DMS114 treated with DMSO at 0.1 percent for 48 hours (cell line): ENCODE results near the gene SPTLC1.

Experiments used
- DNase-seq: peaks from one replicate; lab custom pipeline; 2025; ENCODE audit not compliant: unreplicated experiment; lab: John Stamatoyannopoulos, UW

SPTLC1 gene

GRCh38 chr9:92098638-92099037, 16.6 kb downstream of the SPTLC1 start:
- DNase-seq, result no peak

GRCh38 chr9:92097997-92098482, 17.2 kb downstream of the SPTLC1 start:
- no peak for DNase-seq

GRCh38 chr9:92095236-92095635, 20.0 kb downstream of the SPTLC1 start:
- no peak for DNase-seq

GRCh38 chr9:92094655-92095054, 20.6 kb downstream of the SPTLC1 start:
- no peak for DNase-seq

- DNase-seq, result no peak
Observed at GRCh38 chr9:92077888-92078287, 37.3 kb downstream of the SPTLC1 start.

- DNase-seq, result no peak
Observed at GRCh38 chr9:92071634-92072033, 43.6 kb downstream of the SPTLC1 start.

- no peak for DNase-seq
Observed at GRCh38 chr9:92066168-92066567, 49.0 kb downstream of the SPTLC1 start.

GRCh38 chr9:92064711-92065110, 50.5 kb downstream of the SPTLC1 start:
- DNase-seq, result no peak

- DNase-seq, result no peak
Observed at GRCh38 chr9:92061184-92061583, 54.0 kb downstream of the SPTLC1 start.

- no peak for DNase-seq
Observed at GRCh38 chr9:92059661-92060060, 55.6 kb downstream of the SPTLC1 start.

- DNase-seq, result no peak
Observed at GRCh38 chr9:92058723-92059444, 56.3 kb downstream of the SPTLC1 start.

GRCh38 chr9:92058026-92058425, 57.2 kb downstream of the SPTLC1 start:
- DNase-seq, result no peak

- no peak for DNase-seq
Observed at GRCh38 chr9:92057226-92057625, 58.0 kb downstream of the SPTLC1 start.

GRCh38 chr9:92055624-92056023, 59.6 kb downstream of the SPTLC1 start:
- DNase-seq, result no peak

- no peak for DNase-seq
Observed at GRCh38 chr9:92048924-92049625, 66.1 kb downstream of the SPTLC1 start.

GRCh38 chr9:92047500-92047899, 67.7 kb downstream of the SPTLC1 start:
- DNase-seq, result no peak

- no peak for DNase-seq
Observed at GRCh38 chr9:92046676-92047075, 68.5 kb downstream of the SPTLC1 start.

GRCh38 chr9:92044936-92045335, 70.3 kb downstream of the SPTLC1 start:
- no peak for DNase-seq

GRCh38 chr9:92043002-92043401, 72.2 kb downstream of the SPTLC1 start:
- DNase-seq, result no peak

GRCh38 chr9:92042260-92042659, 73.0 kb downstream of the SPTLC1 start:
- DNase-seq, result no peak

GRCh38 chr9:92036756-92037155, 78.5 kb downstream of the SPTLC1 start:
- no peak for DNase-seq

- no peak for DNase-seq
Observed at GRCh38 chr9:92036411-92036746, 78.8 kb downstream of the SPTLC1 start.
